ENCODE measurements around the gene TENM3. TPM values are rescaled to one million over a fixed set of nuclear protein-coding genes. Genes with fewer than 3 reads are reported as not detected.

Gene TENM3
- total and polyA plus RNA-seq, 12 donors, result 2.6 to 54.4 (median 42.8) TPM

DNA sequence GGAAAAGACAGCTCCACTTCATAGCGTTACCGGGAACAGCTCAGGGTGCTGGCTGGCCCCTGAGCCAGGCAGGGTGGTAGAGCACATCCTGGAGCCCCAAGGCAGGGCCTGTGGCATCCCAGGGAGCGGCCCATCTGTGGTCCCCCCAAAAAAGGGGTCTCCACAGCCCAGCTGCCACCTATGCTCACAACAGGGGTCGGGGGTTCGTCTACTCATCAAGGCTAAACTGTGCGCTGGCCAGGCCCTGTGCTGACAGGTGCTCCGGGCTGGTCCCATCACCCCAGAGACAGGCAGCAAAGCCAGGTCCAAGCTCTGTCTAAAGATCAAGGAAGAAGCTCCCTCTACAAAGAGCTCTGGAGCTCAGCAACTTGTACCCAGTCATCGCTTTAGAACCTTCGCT lies 596.1 kb downstream of the TENM3 start:
- Histone ChIP-seq H3K4me3 (no peak overlapping the region), H3K36me3 (replicated peaks in 1 of 2) (no peaks in the 10 kb centered on the region), H3K27ac (no peak overlapping the region), H3K9me3 (replicated peaks in 1 of 3) (no peaks in the 10 kb centered on the region), H3K4me1 (replicated peaks in 1 of 2) (no peaks in the 10 kb centered on the region), H3K27me3 (no peaks in the 10 kb centered on the region)
- intact Hi-C loops (cut with DNase I), result no loop called here
- 67 to 100% (median 96%) methylated on average over 3 to 9 of the region's 9 CpGs for WGBS, 4 donors
- no peak for DNase-seq
- TF ChIP-seq, protein P1, sequence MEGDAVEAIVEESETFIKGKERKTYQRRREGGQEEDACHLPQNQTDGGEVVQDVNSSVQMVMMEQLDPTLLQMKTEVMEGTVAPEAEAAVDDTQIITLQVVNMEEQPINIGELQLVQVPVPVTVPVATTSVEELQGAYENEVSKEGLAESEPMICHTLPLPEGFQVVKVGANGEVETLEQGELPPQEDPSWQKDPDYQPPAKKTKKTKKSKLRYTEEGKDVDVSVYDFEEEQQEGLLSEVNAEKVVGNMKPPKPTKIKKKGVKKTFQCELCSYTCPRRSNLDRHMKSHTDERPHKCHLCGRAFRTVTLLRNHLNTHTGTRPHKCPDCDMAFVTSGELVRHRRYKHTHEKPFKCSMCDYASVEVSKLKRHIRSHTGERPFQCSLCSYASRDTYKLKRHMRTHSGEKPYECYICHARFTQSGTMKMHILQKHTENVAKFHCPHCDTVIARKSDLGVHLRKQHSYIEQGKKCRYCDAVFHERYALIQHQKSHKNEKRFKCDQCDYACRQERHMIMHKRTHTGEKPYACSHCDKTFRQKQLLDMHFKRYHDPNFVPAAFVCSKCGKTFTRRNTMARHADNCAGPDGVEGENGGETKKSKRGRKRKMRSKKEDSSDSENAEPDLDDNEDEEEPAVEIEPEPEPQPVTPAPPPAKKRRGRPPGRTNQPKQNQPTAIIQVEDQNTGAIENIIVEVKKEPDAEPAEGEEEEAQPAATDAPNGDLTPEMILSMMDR (IDR thresholded peaks at IDR 0.05), result no peak

DNA sequence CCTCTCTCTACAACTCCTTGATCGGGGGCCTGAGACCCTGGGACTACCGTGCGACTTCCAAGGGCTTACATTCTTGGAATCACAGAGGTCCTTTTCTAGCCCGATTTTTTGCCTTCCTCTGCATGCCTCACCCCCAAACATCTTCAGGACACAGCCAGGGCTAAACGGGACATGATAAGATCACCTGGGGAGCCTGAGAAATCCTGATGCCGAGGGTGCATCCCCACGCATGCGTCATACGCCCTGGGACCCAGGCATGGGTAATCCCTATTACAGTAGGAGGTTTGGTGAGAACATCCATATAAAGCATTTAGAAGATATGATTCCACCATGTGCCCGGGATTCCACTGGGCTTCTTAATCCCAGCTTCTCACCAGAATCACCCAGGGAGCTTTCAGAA lies 596.9 kb downstream of the TENM3 start:
- WGBS, 4 donors, result 86 to 92% (median 91%) methylated on average over 10 of the region's 10 CpGs
- Histone ChIP-seq H3K27ac (no peak overlapping the region), H3K36me3 (replicated peaks in 1 of 2) (no peaks in the 10 kb centered on the region), H3K27me3 (no peaks in the 10 kb centered on the region), H3K9me3 (replicated peaks in 1 of 3) (no peaks in the 10 kb centered on the region), H3K4me1 (replicated peaks in 1 of 2) (no peaks in the 10 kb centered on the region), H3K4me3 (no peak overlapping the region)
- intact Hi-C loops (cut with DNase I), result no loop called here
- DNase-seq, result no peak
- no peak for TF ChIP-seq POLR2A (IDR thresholded peaks at IDR 0.05)
- TF ChIP-seq, protein P1 (IDR thresholded peaks at IDR 0.05), result no peak

DNA sequence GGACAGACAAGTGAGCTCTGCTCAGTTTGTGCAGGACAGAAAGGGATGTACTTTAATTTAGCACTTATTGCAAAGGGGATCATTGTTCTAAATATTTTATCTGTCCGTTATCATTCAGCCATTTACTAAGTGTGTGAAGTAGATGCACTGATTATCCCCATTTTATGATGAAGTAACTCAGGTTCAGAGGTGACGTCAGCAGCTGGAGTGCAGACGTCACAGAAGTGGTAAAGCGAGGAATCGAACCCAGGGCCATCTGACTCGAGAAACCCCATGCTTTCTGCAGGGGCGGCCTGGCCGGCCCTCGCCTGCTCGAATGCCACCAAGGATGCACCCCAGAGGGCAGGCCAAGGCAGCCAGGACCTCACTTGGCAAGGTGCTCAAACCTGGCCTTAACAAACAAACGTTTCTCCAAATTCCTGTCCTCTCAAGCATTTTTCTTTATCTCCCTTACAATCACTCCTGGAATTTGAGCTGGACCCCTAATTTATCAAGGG lies 599.0 kb downstream of the TENM3 start:
- H3K27me3 ChIP-seq, result no peaks in the 10 kb centered on the region
- H3K27ac ChIP-seq, result no peak overlapping the region
- WGBS, 4 donors, result 75 to 84% (median 80%) methylated on average over 11 of the region's 11 CpGs
- intact Hi-C loops (cut with DNase I), result no loop called here
- no peak overlapping the region for H3K4me3 ChIP-seq
- no peaks in the 10 kb centered on the region for H3K9me3 ChIP-seq (replicated peaks in 1 of 3)
- DNase-seq, result no peak
- no peaks in the 10 kb centered on the region for H3K4me1 ChIP-seq (replicated peaks in 1 of 2)
- H3K36me3 ChIP-seq (replicated peaks in 1 of 2), result no peaks in the 10 kb centered on the region
- no peak for TF ChIP-seq POLR2A (IDR thresholded peaks at IDR 0.05)
- TF ChIP-seq, protein P1 (IDR thresholded peaks at IDR 0.05), result no peak

DNA sequence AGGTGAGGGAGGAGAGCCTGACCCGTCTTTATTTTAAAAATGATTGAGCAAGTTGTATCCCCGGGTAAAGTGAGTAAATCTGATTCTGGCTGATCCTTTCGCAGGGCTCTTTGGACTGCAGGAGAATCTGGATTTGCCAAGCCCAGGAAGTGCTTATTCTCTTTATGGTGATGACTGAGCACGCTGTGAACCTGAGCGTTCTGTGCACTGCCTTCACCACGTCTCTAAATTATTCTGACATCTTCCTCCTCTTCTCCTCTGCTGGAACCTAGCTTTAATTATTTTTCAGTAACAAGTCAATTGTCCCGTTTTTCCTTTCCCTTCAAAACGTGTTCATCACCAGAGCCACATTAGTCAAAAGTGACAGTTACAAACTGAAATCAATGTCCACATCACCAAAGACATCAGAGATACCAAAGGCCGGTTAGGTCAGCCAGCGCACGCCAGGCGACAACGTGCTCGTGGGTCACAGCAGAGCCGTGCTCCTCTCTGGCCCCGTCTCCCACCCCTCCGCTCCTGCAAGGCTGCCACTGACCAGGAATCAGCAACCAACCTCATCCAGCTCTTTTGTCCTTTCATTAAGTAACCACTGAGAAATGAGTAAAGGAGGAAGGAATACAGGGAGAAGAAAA lies 599.7 kb downstream of the TENM3 start:
- intact Hi-C loops (cut with DNase I), result no loop called here
- no peaks in the 10 kb centered on the region for H3K4me1 ChIP-seq (replicated peaks in 1 of 2)
- DNase-seq, result no peak
- TF ChIP-seq POLR2A (IDR thresholded peaks at IDR 0.05), result no peak
- TF ChIP-seq, protein P1 (IDR thresholded peaks at IDR 0.05), result no peak
- no peak overlapping the region for H3K4me3 ChIP-seq
- no peak overlapping the region for H3K27ac ChIP-seq
- no peaks in the 10 kb centered on the region for H3K27me3 ChIP-seq
- no peaks in the 10 kb centered on the region for H3K9me3 ChIP-seq (replicated peaks in 1 of 3)
- 68 to 74% (median 71%) methylated on average over 17 of the region's 17 CpGs for WGBS, 4 donors
- no peaks in the 10 kb centered on the region for H3K36me3 ChIP-seq (replicated peaks in 1 of 2)

Data from adrenal gland (tissue), 12 donors.